Type B pancreatic cell (in vitro differentiated cells): ENCODE results near the gene SMPX. TPM values are rescaled to one million over a fixed set of nuclear protein-coding genes. Genes with fewer than 3 reads are reported as not detected.

Source experiments
- DNase-seq: peaks from one replicate; pipeline ENCODE4 v3.0.0; 2021; ENCODE audit warnings: mixed read lengths; ENCODE audit not compliant: unreplicated experiment; ENCODE audit errors: extremely low spot score
- H3K27ac Mint-ChIP-seq: 2 replicates; pipeline ENCODE4 v1.8.0; 2021; ENCODE audit warnings: mild to moderate bottlenecking, mixed read lengths
- H3K27me3 Mint-ChIP-seq: 2 replicates; pipeline ENCODE4 v1.8.0; 2021; ENCODE audit warnings: mixed read lengths
- H3K36me3 Mint-ChIP-seq: 2 replicates; pipeline ENCODE4 v1.8.0; 2021; ENCODE audit warnings: mixed read lengths
- H3K4me1 Mint-ChIP-seq: one replicate; pipeline ENCODE4 v1.8.0; 2021; ENCODE audit warnings: mixed read lengths; ENCODE audit not compliant: unreplicated experiment
- H3K4me3 Mint-ChIP-seq: 2 replicates; pipeline ENCODE4 v1.8.0; 2021; ENCODE audit warnings: mild to moderate bottlenecking, mixed read lengths
- H3K9me3 Mint-ChIP-seq: 2 replicates; pipeline ENCODE4 v1.8.0; 2021; ENCODE audit warnings: mixed read lengths
- total RNA-seq: library from RNA; stranded (reverse); gene quantifications from 2 replicates; pipeline ENCODE4 v1.2.1, GENCODE V29; 2021; ENCODE audit warnings: low replicate concordance
- TF ChIP-seq, protein P1 (sequence below): fragments of 200-600 bp; sonication (generic); conservative IDR thresholded peaks from 2 replicates; pipeline ENCODE4 v1.5.0; 2021; ENCODE audit warnings: antibody characterized with exemption, mild to moderate bottlenecking

Gene SMPX
- total RNA-seq, 1 donor from 2014 or later: 2.8 TPM

DNA sequence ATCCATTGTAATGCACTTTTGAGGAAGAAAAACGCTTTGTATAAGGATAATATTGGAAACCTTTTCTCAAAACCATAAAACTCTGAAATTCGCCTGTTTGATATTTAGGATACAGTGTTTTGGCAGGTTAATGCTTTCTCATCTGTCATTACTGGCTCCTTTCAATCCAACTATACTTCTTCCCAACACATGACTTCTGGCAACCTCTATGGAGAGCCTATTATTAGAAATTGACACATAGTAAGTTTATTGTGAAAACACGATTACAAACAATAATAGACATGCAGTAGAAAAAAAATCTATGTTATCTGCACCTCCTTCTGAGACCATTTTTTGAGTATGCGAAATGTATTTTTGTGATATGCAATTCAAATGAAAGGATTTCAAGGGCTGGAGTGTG lies 95.2 kb downstream of the SMPX start:
- H3K9me3 Mint-ChIP-seq: peaks cover 13% of the 10 kb centered on the region
- TF ChIP-seq, protein P1, sequence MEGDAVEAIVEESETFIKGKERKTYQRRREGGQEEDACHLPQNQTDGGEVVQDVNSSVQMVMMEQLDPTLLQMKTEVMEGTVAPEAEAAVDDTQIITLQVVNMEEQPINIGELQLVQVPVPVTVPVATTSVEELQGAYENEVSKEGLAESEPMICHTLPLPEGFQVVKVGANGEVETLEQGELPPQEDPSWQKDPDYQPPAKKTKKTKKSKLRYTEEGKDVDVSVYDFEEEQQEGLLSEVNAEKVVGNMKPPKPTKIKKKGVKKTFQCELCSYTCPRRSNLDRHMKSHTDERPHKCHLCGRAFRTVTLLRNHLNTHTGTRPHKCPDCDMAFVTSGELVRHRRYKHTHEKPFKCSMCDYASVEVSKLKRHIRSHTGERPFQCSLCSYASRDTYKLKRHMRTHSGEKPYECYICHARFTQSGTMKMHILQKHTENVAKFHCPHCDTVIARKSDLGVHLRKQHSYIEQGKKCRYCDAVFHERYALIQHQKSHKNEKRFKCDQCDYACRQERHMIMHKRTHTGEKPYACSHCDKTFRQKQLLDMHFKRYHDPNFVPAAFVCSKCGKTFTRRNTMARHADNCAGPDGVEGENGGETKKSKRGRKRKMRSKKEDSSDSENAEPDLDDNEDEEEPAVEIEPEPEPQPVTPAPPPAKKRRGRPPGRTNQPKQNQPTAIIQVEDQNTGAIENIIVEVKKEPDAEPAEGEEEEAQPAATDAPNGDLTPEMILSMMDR: no peak
- H3K27ac Mint-ChIP-seq: no peak overlapping the region
- no peak overlapping the region for H3K4me3 Mint-ChIP-seq
- peaks cover 3% of the 10 kb centered on the region for H3K36me3 Mint-ChIP-seq
- DNase-seq: no peak
- H3K27me3 Mint-ChIP-seq: peaks cover 2% of the 10 kb centered on the region
- H3K4me1 Mint-ChIP-seq: peaks cover 8% of the 10 kb centered on the region

DNA sequence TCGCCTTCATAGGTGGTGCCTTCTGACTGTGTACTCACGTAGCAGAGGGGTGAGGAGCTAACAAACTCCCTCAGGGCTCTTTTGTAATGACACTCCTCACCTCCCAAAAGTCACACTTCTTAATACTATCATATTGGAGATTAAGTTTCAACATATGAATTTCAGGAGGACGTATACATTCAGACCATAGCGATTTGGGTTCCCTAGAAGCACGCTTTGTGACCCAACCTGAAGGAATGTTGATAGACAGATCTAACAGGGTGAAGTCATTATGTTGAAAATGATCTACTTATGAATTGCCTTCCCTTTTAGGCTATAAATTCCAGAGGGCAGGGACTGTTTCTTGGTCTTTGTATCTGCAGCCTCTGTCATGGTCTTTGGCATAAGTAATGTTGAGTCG lies 96.6 kb downstream of the SMPX start:
- no peak overlapping the region for H3K4me3 Mint-ChIP-seq
- TF ChIP-seq, protein P1: no peak
- peak overlapping the region; percentile 52 for H3K27ac Mint-ChIP-seq
- H3K27me3 Mint-ChIP-seq: peaks cover 2% of the 10 kb centered on the region
- H3K4me1 Mint-ChIP-seq: peaks cover 8% of the 10 kb centered on the region
- peaks cover 13% of the 10 kb centered on the region for H3K9me3 Mint-ChIP-seq
- DNase-seq: no peak
- peaks cover 3% of the 10 kb centered on the region for H3K36me3 Mint-ChIP-seq

DNA sequence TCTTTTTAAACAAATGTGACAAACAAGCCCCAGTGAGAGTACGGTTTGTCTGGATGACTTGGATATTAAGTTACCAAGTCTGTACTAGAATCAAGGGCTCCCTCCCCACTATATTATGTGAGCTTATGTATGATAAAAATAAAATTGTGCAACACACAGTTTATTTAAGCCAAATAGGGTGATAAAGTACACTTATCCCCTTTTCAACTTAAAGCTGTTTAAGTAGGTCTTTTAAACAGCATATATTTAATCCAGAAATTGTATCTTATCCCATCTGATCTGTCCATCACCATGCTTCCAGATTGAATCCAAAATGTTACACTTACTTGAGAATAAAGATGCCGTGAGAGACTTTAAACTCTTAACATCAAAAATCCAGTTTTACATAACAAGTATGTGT lies 97.8 kb downstream of the SMPX start:
- Mint-ChIP-seq H3K4me1 (peaks cover 8% of the 10 kb centered on the region), H3K27me3 (no peaks in the 10 kb centered on the region), H3K4me3 (no peak overlapping the region), H3K27ac (no peak overlapping the region), H3K36me3 (peaks cover 3% of the 10 kb centered on the region), H3K9me3 (peaks cover 9% of the 10 kb centered on the region)
- TF ChIP-seq, protein P1: no peak
- no peak for DNase-seq

DNA sequence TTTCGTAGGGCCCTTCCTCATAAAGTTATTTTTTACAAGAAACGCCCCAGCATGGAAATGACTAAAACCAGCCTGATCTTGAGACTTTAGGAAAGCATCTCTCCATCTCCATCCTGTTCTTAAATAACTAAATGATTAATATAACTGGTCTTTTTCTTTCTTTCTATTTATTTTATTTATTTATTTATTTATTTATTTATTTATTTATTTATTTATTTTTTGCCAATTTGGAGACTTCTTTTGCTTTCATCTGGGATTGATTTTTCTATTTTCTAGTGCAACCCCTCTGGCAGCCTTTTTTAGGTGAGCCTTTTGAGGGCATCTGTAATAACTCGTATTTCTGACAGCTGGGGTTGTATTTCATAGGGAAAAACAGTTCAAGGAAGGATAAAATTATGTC lies 98.6 kb downstream of the SMPX start:
- Mint-ChIP-seq H3K27me3 (no peaks in the 10 kb centered on the region), H3K4me3 (peak overlapping the region; percentile 24), H3K9me3 (peaks cover 9% of the 10 kb centered on the region), H3K4me1 (peaks cover 8% of the 10 kb centered on the region), H3K36me3 (peaks cover 3% of the 10 kb centered on the region), H3K27ac (no peak overlapping the region)
- TF ChIP-seq, protein P1: no peak
- DNase-seq: no peak

DNA sequence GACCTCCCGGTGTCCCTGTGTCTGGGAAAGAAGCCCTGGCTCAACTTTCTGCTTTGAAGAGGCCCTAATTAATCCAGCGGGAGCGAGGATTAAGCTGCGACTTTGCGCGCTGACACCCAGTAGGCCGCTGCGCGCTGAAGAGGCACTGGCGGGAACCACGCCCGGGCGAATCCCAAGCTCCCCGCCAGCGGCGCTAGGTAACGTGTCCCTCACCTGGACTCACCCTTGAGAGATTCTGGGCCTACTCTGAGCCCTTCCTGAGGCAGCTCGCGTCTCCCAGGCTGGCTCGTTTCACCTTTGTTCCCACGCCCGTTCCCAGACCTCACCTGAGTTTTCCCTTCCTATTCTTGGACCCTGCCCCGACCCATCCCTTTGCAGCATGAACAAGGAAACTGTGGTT lies 99.2 kb downstream of the SMPX start:
- H3K4me3 Mint-ChIP-seq: peak overlapping the region; percentile 24
- peaks cover 9% of the 10 kb centered on the region for H3K9me3 Mint-ChIP-seq
- H3K36me3 Mint-ChIP-seq: peaks cover 3% of the 10 kb centered on the region
- TF ChIP-seq, protein P1: no peak
- H3K27me3 Mint-ChIP-seq: no peaks in the 10 kb centered on the region
- H3K27ac Mint-ChIP-seq: no peak overlapping the region
- H3K4me1 Mint-ChIP-seq: peaks cover 8% of the 10 kb centered on the region
- no peak for DNase-seq
